Nucleus accumbens (tissue), 56 donors: ENCODE results near the gene MPC1.
"Not testable (repeated sequence)": the region's sequence is repeated elsewhere in the genome, so short reads cannot be mapped to it uniquely, and the experiment has no call there.

ENCODE experiments used
- DNase-seq, 56 donors: peaks; one replicate each; lab custom pipeline; 2025; lab: John Stamatoyannopoulos, UW

The MPC1 gene

DNA sequence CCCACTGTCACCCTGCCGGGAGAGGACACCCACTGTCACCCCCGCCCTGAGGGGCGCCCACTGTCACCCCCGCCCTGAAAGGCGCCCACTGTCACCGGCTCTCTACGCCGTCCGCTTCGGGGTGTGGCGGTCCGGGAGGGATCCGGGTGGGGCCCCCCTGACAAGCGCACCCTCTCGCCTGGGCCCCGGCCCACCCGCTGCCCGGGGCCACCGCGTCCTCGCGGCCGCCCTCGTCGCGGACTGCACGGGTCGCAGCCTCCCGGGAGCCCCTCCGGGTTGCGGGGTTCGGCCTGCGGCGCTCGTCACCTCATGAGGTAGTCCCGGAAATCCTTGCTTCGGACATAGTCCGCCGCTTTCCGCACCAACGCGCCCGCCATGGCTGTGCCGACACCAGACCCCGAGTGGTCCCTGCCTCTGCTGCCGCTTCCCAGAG is 224 bp downstream of the MPC1 start:
- peak in 3 of 56 donors; percentile 52 to 64 (median 58) for DNase-seq

GRCh38 chr6:166381733-166382499 is 824 bp downstream of the MPC1 start:
- DNase-seq: peak in 44 of 56 donors; percentile 8 to 75 (median 40)

DNA sequence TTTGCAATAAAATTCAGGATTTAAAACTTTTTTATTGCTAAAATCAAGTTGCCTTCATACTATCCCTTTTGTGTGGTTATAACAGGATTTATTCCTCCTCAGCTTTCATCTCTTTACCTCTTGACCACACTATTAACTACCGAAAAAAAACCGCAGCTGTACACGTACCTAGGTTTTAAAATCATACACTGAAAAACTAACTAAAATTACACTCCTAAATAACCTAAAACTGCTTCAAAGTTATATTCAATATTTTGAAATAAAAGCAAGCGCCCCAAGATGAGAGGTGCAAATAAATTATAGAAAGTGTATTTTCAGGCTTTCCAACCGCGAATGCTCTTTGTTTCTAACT is 1.4 kb downstream of the MPC1 start:
- DNase-seq: no peak

- DNase-seq: no peak
These were observed 2.9 kb downstream of the MPC1 start for GRCh38 chr6:166379800-166380199.

GRCh38 chr6:166379103-166379586 is 3.6 kb downstream of the MPC1 start:
- DNase-seq: no peak

DNA sequence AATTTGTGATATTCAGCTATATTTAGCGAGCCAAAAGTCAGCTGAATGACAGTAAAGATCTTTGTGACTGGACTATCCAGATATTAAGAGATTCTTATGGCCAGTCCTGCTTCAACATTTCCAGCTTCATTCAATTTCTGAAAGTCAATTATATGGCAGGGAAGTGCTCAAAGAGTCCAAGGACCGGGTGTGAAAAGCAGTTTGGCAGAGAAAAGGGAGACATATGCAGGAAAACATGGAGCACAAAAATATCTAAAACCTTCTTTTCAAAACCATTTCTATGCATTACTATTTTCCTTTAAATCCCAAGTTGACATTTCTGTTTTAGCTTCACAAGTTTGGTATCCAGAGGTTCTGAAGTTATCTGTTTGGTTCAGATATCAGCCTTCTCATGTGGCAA is 5.0 kb downstream of the MPC1 start:
- DNase-seq: no peak

DNA sequence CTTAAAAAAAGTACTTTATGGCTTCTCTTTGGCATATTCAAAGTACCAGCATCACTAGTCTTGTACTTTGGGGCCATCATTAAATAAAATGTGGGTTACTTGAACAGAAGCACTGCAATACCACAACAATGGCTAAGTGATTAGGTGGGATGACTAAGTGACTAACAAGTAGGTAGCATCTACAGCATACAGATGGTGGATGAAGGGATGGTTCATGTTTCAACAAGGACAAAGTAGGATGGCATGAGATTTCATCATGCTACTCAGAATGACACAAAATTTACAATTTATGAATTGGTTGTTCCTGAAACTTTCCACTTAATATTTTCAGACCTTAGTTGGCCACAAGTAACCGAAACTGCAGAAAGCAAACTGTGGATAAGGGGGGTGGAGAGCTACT is 7.7 kb downstream of the MPC1 start:
- DNase-seq: no peak

DNA sequence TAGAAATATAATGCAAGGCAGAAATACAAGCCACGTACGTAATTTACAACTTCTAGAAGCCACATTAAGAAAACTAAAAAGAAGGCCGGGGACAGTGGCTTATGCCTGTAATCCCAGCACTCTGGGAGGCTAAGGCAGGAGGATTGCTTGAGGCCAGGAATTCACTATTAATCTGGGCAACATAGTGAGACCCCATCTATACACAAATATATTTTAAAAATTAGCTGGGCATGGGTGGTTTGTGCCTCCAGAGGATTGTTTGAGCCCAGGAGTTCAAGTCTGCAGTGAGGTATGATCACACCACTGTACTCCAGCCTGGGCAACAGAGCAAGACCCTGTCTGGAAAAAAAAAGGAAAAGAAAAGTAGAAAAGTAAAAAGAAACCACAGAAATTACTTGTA is 12.3 kb downstream of the MPC1 start:
- DNase-seq: no peak

DNA sequence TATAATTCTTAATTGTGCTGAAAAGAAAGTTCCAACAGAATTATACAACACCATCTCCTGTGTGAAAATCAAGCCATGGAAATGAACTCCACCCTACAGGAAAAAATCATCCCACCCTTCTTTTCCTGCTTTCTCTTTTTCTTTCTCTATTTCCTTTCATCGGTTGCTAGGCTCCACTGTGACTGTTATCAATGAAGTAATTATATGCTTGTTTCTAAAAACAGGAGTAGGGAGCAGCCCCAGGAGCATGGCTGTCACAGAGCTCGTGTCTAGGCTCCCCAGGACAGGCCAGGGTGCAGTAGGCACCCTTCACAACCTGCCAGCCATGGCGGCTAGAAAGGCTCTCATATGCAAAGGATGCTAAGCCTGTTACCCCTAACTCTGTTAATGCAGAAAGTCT is 13.0 kb downstream of the MPC1 start:
- DNase-seq: no peak

- no peak for DNase-seq
These were observed 15.8 kb downstream of the MPC1 start for GRCh38 chr6:166366921-166367320.

- DNase-seq: no peak
These were observed 16.9 kb downstream of the MPC1 start for GRCh38 chr6:166365806-166366205.

DNA sequence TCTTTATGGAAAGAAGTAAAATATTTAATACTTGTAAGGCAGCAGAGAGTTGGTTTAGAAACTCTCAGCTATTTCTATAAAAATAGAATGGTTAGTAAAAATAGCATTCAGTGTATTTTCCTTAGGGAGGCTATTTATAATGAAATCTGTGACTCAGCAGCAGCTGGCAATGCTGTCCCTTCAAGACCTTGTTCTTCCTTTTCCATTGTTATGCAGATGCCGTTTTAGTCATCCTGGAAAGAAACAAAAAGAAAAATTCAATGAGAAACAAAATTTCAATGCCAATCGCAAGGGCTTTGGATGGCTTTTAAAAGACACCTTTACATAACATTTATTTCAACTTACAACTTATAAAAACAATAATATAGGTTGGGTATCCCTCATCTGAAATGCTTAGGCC is 17.5 kb downstream of the MPC1 start:
- DNase-seq: peak in 6 of 56 donors; percentile 11 to 52 (median 16)

- DNase-seq: peak in 1 of 56 donors; percentile 28
These were observed 18.3 kb downstream of the MPC1 start for GRCh38 chr6:166364456-166364855.

DNA sequence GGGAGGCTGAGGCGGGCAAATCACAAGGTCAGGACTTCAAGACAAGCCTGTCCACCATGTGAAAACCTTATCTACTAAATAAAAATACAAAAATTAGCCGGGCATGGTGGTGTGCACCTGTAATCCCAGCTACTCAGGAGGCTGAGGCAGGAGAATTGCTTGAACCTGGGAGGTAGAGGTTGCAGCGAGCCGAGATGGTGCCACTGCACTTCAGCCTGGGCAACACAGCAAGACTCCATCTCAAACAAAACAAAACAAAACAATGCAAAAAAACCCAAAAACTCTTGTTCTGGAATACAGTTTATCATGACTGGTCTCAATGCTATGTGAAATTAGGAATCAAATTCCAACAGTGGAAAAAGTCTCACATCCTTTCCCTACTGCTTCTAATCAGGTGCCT is 20.3 kb downstream of the MPC1 start:
- DNase-seq: not testable (repeated sequence)

DNA sequence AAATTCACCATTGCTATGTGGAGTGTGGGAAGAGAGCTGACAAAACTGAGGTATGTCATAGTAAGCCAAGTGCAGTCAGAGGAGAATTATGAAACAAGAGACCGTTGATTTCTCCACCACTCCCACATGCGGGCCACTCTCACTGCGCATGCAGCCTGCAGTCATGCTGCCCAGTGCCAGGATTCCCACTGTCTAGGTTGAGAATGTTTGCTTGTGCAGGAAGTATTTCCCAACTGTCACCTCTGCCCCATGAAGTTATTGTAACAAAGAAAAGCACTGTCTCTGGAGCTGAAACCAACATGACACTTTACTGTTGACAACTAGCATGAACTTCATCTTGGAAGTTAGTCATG is 21.7 kb downstream of the MPC1 start:
- no peak for DNase-seq

DNA sequence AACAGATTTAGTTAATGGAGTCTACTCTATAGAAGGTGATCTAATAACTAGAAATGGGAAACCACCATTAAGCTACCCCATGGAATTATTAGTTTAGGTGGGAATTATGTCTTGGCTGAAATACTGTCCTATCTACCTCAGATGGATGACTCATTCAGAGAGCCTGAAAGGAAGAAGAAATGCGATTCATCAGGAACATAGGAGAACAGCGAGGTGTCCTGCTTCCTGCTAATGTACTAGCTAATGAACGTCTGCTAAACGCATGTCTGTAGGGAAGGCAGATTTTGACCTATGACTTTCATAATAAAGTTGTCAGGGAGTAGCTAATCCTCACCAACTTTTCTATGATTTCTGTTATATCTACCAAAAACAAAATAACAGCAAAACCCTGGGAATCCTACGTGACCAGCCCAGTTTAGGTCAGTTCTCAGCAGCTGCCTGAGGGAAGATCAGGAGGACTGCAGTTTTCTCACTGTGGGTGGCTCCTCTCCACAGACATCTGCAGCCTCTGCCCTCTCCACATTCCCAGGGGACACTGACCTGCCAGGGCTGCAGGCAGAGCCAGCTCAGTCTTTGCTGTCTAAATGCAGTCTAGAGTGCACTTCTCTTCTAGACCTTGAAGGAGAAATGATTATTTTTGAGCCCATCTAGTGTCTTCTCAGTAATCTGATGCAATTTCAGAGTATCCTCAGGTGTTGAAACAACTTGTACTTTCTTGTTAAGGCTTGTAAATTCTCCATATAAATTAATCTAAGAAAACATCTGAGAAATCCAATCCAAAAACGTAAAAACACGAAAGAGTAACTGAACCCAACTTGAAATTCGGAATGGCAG is 22.3 kb downstream of the MPC1 start:
- no peak for DNase-seq

DNA sequence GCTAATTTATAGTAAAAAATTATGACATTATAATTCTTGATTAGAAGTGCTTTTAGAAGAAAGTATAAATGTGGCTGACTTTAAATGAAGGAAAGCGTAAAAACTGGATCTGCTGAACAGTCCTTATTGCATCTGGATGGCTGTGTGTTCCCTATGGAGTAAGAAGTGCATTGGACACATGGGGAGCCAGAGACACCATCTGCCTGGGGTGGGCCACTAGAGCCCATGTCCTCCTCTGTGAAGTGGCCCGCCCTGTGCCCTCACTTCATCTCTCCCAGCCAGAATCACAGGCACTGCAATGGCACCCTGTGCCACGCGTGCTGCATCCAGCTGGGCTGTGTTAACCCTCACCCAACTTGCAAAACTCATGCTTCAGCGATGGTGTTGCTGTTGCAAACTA is 27.2 kb downstream of the MPC1 start:
- no peak for DNase-seq

DNA sequence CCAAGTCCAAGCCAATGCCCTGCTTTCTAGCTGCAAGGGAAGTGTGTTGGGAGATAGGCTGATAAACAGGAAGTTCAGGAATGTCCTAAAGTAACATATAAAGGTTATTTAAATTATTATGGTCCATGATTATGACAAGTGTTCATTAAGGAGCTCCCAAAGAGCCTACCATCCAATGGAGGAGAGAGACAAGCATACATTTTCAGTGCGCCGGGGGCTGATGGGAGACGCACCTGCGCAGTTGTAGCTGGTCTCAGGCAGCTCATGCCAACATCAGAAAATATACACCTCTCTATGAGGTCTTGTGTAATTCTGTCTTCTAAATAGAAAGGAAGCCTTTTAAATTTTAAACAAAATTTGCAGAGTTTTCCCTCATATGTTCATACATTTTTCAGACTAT is 27.8 kb downstream of the MPC1 start:
- DNase-seq: no peak

GRCh38 chr6:166354143-166354542 is 28.6 kb downstream of the MPC1 start:
- no peak for DNase-seq

DNA sequence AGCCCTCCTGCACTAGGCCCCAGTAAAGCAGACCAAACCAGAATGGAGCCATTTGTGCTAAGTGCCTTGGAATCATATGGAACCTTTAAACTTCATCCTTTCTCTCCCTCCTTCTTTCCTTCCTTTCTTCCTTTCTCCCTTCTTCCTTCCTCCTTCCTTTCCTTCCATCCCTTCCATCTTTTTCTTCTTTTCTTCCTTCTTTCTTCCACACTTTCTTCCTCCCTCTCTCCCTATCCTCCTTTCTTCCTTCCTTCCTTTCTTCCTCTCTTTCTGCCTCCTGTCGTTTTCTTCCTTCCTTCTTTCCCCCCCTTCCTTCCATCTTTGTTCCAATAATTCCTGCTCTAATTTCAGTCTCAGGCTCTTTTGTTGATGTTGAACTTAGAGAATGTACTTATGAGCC is 29.2 kb downstream of the MPC1 start:
- DNase-seq: no peak

DNA sequence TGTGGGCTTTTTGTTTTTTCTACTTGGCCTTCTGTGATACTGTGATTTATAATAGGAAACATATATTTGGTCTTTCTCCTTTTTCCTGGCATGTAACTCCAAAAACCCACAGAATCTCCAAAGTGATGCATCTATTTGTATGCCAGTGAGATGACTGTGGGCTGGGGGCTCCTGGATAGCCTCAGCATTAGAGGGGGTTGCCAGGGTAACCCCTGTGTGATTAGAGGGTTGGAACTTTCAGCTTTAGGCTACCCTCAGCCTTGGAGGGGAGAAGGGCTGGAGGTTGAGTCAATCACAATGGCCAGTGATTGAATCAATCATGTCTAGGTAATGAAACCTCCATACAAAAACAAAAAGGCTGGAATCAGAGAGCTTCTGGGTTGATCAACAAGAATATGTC is 29.8 kb downstream of the MPC1 start:
- no peak for DNase-seq
